K562 (cell line): Measurements from ENCODE around the gene MCCC2. TPM values are rescaled to one million over a fixed set of nuclear protein-coding genes. Genes with fewer than 3 reads are reported as not detected.

ENCODE experiments used
- DIDO1 ChIP-seq: fragments of 450-650 bp; IDR thresholded peaks from 2 replicates; pipeline ENCODE4 v1.6.1; 2016; ENCODE audit warnings: low read depth, missing biosample characterization, missing genetic modification characterization
- JUN ChIP-seq, 2 experiments: sonication (generic) in 1 of 2; formaldehyde crosslinking in 1 of 2; IDR thresholded peaks; 2 replicates each; pipeline versions ENCODE4 v1.6.1 to v1.8.0; 2012 to 2022; ENCODE audit warnings: borderline replicate concordance in 2 of 2, mild to moderate bottlenecking in 2 of 2, improper control_type of control experiment in 1 of 2, low read depth in 1 of 2, low read length in 1 of 2, missing genetic modification reagents in 1 of 2
- KDM1A ChIP-seq, 2 experiments: fragments of 450-650 bp; IDR thresholded peaks; 2 replicates each; pipeline ENCODE4 v1.6.1; 2016; ENCODE audit warnings: mild to moderate bottlenecking in 2 of 2
- KDM5B ChIP-seq: fragments of 200-600 bp; sonication (generic); IDR thresholded peaks from 2 replicates; pipeline ENCODE4 v1.6.1; 2012; ENCODE audit warnings: low read depth, mild to moderate bottlenecking, moderate library complexity, low read length, control low read depth, inconsistent platforms; ENCODE audit not compliant: insufficient replicate concordance
- LARP7 ChIP-seq: fragments of 450-650 bp; IDR thresholded peaks from 2 replicates; pipeline ENCODE4 v1.6.1; 2016
- NFRKB ChIP-seq: fragments of 450-650 bp; IDR thresholded peaks from 2 replicates; pipeline ENCODE4 v1.6.1; 2016; ENCODE audit warnings: low read depth
- PHF8 ChIP-seq: fragments of 200-600 bp; sonication (generic); IDR thresholded peaks from 2 replicates; pipeline ENCODE4 v1.6.1; 2012; ENCODE audit warnings: mixed run types, mild to moderate bottlenecking, inconsistent platforms, low read length, moderate library complexity, borderline replicate concordance
- TCF7 ChIP-seq: sonication (generic); IDR thresholded peaks from 2 replicates; pipeline ENCODE4 v1.6.1; 2016; ENCODE audit warnings: antibody characterized with exemption, borderline replicate concordance
- U2AF2 ChIP-seq: fragments of 200-400 bp; formaldehyde crosslinking; optimal IDR thresholded peaks from 2 replicates; pipeline ENCODE3; 2017; ENCODE audit warnings: low read depth, mild to moderate bottlenecking, low read length
- ZNF785 ChIP-seq: fragments of 250-450 bp; sonication (Bioruptor Pico); IDR thresholded peaks from 2 replicates; pipeline ENCODE4 v1.4.0; 2020; ENCODE audit warnings: mild to moderate bottlenecking
- polyA plus RNA-seq, 8 experiments: library from polyadenylated mRNA; depleted of rRNA in 4 of 8; stranded (reverse) in 5 of 8; unstranded in 3 of 8; fragments of >200 nt; fragmentation: Nextera tagmentation in 2 of 8; fragmentation: Illumina TruSeq in 1 of 8; extraction: Ambion mirVana in 2 of 8; extraction: Trizol in 1 of 8; gene quantifications; 2 replicates each; pipeline versions ENCODE4 v1.2.1 to v1.2.3, GENCODE V29; 2011 to 2014; ENCODE audit warnings: inconsistent platforms in 1 of 8, missing spikeins in 1 of 8
- total RNA-seq, 7 experiments: library from RNA; depleted of rRNA in 6 of 7; stranded (reverse); fragments of >200 nt in 6 of 7; fragmentation: Illumina TruSeq in 2 of 7; extraction: Trizol in 2 of 7; gene quantifications; 2 replicates each; pipeline versions ENCODE4 v1.2.1 to v1.2.3, GENCODE V29; 2011 to 2021; ENCODE audit warnings: low replicate concordance in 1 of 7
- TF ChIP-seq, protein P1 (sequence below), 2 experiments: fragments of 450-650 bp; IDR thresholded peaks; 2 replicates each; pipeline ENCODE4 v1.6.1; 2016; ENCODE audit warnings: mild to moderate bottlenecking in 2 of 2, borderline replicate concordance in 1 of 2, low read depth in 1 of 2, moderate library complexity in 1 of 2
- TF ChIP-seq, protein P2 (sequence below), 2 experiments: fragments of 250-450 bp in 1 of 2; fragments of 450-650 bp in 1 of 2; sonication (Bioruptor Pico) in 1 of 2; IDR thresholded peaks; 2 replicates each; pipeline versions ENCODE4 v1.6.1 to v1.8.0; 2016 to 2021; ENCODE audit warnings: mild to moderate bottlenecking in 2 of 2, moderate library complexity in 2 of 2, missing compliant biosample characterization in 1 of 2, missing genetic modification characterization in 1 of 2
- TF ChIP-seq, protein P3 (sequence below), 2 experiments: fragments of 450-650 bp in 1 of 2; sonication (generic) in 1 of 2; formaldehyde crosslinking; conservative IDR thresholded peaks; 2 replicates each; pipeline versions ENCODE4 v1.4.0 to v1.8.1; 2020 to 2022; ENCODE audit warnings: mild to moderate bottlenecking in 1 of 2, missing genetic modification reagents in 1 of 2
- TF ChIP-seq, protein P4 (sequence below): fragments of 250-450 bp; sonication (Bioruptor Pico); IDR thresholded peaks from 2 replicates; pipeline ENCODE4 v1.5.0; 2021

Gene MCCC2
- total and polyA plus RNA-seq, 9 of the 15 experiments (the other 6 are each of a cell fraction or from before 2014, with no cell fraction given) = 17.1 to 77.9 (median 52.5) TPM

DNA sequence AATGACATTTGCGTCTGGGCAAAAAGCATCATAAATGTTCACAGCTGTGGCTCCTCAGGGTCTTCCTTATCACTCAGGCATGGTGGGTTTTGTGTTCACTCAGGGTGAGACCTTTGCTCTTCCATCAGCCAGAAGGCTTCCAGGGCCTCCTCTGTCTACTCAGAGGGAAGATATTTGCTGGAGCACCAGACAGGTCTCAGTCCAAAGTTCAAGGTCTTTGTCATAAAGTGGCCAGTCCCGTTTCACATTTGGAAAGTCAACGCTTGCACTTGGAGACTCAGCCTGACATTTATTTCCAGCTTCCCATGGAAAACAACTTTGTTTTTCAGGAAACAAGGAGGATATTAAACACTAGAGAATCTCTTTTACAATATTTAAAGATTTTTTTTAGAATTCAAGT lies 119.8 kb downstream of the MCCC2 start (continued):
- TF ChIP-seq, protein P1, sequence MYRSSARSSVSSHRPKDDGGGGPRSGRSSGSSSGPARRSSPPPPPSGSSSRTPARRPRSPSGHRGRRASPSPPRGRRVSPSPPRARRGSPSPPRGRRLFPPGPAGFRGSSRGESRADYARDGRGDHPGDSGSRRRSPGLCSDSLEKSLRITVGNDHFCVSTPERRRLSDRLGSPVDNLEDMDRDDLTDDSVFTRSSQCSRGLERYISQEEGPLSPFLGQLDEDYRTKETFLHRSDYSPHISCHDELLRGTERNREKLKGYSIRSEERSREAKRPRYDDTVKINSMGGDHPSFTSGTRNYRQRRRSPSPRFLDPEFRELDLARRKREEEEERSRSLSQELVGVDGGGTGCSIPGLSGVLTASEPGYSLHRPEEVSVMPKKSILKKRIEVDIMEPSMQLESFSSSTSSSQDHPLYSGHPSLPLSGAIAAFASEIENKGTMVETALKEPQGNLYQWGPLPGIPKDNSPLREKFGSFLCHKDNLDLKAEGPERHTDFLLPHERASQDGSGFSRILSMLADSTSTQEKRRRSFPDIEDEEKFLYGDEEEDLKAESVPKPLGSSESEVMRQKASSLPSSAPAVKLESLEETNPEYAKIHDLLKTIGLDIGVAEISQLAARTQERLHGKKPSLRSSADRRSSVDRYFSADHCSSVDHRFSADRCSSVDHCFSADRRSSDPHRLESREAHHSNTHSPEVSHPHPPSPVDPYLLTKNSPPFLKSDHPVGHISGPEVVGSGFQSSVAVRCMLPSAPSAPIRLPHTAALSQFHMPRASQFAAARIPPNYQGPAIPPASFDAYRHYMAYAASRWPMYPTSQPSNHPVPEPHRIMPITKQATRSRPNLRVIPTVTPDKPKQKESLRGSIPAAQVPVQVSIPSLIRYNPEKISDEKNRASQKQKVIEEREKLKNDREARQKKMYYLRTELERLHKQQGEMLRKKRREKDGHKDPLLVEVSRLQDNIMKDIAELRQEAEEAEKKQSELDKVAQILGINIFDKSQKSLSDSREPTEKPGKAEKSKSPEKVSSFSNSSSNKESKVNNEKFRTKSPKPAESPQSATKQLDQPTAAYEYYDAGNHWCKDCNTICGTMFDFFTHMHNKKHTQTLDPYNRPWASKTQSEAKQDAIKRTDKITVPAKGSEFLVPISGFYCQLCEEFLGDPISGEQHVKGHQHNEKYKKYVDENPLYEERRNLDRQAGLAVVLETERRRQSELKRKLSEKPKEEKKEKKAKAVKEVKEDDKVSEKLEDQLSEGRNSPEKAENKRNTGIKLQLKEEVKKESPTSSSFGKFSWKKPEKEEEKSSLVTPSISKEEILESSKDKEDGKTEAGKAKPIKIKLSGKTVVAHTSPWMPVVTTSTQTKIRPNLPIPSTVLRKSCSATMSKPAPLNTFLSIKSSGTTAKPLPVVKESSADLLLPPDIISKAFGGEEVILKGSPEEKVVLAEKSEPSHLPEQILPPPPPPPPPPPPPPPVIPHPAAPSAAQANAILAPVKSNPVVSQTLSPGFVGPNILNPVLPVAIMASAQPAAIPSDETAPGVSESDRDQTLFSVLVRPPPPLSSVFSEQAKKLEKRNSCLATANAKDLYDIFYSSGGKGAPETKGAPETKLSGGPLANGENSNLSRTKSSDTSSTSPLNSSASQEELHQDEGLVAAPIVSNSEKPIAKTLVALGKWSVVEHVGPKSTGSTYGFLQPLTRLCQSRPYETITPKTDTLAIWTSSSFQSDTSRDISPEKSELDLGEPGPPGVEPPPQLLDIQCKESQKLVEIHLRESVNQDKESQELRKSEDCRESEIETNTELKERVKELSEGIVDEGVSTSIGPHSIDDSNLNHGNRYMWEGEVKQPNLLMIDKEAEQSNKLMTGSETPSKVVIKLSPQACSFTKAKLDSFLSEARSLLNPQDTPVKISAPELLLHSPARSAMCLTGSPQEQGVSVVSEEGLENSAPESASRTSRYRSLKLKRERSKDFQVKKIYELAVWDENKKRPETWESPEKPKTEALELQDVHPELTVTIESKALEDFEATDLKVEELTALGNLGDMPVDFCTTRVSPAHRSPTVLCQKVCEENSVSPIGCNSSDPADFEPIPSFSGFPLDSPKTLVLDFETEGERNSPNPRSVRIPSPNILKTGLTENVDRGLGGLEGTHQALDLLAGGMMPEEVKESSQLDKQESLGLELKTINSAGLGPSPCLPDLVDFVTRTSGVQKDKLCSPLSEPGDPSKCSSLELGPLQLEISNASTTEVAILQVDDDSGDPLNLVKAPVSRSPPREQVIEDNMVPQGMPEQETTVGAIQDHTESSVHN (IDR thresholded peaks at IDR 0.05; ENCODE audit: borderline replicate concordance in 1 of 2, low read depth in 1 of 2) = no peak
- TF ChIP-seq KDM5B (no peak), PHF8 (no peak), TCF7 (no peak), U2AF2 (no peak), NFRKB (no peak), JUN (IDR thresholded peaks at IDR 0.05; ENCODE audit: borderline replicate concordance, low read depth, low read length) (no peak), JUN (CRISPR knock-in tag; IDR thresholded peaks at IDR 0.05; ENCODE audit: borderline replicate concordance) (no peak), ZNF785 (CRISPR knock-in tag) (no peak), DIDO1 (no peak), KDM1A (IDR thresholded peaks at IDR 0.05) (no peak), LARP7 (no peak)
- TF ChIP-seq, protein P2, sequence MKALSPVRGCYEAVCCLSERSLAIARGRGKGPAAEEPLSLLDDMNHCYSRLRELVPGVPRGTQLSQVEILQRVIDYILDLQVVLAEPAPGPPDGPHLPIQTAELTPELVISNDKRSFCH (CRISPR knock-in tag; IDR thresholded peaks at IDR 0.05) = no peak
- TF ChIP-seq, protein P2 (tag; IDR thresholded peaks at IDR 0.05) = no peak
- TF ChIP-seq, protein P3, sequence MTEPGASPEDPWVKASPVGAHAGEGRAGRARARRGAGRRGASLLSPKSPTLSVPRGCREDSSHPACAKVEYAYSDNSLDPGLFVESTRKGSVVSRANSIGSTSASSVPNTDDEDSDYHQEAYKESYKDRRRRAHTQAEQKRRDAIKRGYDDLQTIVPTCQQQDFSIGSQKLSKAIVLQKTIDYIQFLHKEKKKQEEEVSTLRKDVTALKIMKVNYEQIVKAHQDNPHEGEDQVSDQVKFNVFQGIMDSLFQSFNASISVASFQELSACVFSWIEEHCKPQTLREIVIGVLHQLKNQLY (CRISPR knock-in tag; conservative IDR thresholded peaks at IDR 0.05) = no peak
- TF ChIP-seq, protein P4, sequence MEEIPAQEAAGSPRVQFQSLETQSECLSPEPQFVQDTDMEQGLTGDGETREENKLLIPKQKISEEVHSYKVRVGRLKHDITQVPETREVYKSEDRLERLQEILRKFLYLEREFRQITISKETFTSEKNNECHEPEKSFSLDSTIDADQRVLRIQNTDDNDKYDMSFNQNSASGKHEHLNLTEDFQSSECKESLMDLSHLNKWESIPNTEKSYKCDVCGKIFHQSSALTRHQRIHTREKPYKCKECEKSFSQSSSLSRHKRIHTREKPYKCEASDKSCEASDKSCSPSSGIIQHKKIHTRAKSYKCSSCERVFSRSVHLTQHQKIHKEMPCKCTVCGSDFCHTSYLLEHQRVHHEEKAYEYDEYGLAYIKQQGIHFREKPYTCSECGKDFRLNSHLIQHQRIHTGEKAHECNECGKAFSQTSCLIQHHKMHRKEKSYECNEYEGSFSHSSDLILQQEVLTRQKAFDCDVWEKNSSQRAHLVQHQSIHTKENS (CRISPR knock-in tag) = no peak
